B cell (primary cell): ENCODE measurements around the gene TENM3. TPM values are rescaled to one million over a fixed set of nuclear protein-coding genes. Genes with fewer than 3 reads are reported as not detected.

Experiments used
- ATAC-seq: fragments of 200-7000 bp; cut with Tn5 transposase; one replicate; pipeline ENCODE4 v1.10.0; 2021; ENCODE audit warnings: low read depth, mild to moderate bottlenecking, moderate number of reproducible peaks, moderate library complexity
- CTCF ChIA-PET: fragments of 350-600 bp; sonication (Branson Sonifier 250); formaldehyde crosslinking; loops from one replicate; lab custom pipeline; 2021; ENCODE audit warnings: antibody characterized with exemption, inconsistent platforms; lab: Charles Lee
- POLR2A ChIA-PET: fragments of 350-600 bp; sonication (Branson Sonifier 250); formaldehyde crosslinking; loops from one replicate; lab custom pipeline; 2021; ENCODE audit warnings: antibody characterized with exemption; lab: Charles Lee
- DNase-seq: peaks from one replicate; pipeline ENCODE4 v3.0.0; 2013
- H2AFZ ChIP-seq: 2 replicates; pipeline ENCODE4 v1.6.1; 2012; ENCODE audit warnings: mild to moderate bottlenecking, low read depth, low read length; ENCODE audit not compliant: insufficient read depth, poor library complexity, severe bottlenecking
- H3K27ac ChIP-seq, 2 donors: 1 replicate in 1 of 2; 2 replicates in 1 of 2; pipeline ENCODE4 v1.5.1; 2012 to 2013; ENCODE audit warnings: low read length in 2 of 2, mild to moderate bottlenecking in 2 of 2, moderate library complexity in 1 of 2
- H3K27me3 ChIP-seq, 4 experiments: fragments of 200-600 bp in 1 of 4; sonication (generic) in 1 of 4; replicated peaks in 1 of 4; 1 replicate in 2 of 4; 2 replicates in 2 of 4; pipeline versions ENCODE4 v1.6.1 to v1.7.0; 2013 to 2016; ENCODE audit warnings: low read length in 3 of 4, mild to moderate bottlenecking in 2 of 4, mixed read lengths in 1 of 4, moderate library complexity in 1 of 4; ENCODE audit not compliant: insufficient read depth in 4 of 4, control insufficient read depth in 3 of 4; ENCODE audit errors: control extremely low read depth in 1 of 4
- H3K36me3 ChIP-seq, 2 experiments: replicated peaks in 1 of 2; 1 replicate in 1 of 2; 2 replicates in 1 of 2; pipeline versions ENCODE4 v1.6.1 to v1.7.1; 2013; ENCODE audit warnings: low read length in 1 of 2; ENCODE audit not compliant: insufficient read depth in 2 of 2, control insufficient read depth in 1 of 2; ENCODE audit errors: control extremely low read depth in 1 of 2, extremely low read depth in 1 of 2
- H3K4me1 ChIP-seq, 2 donors: fragments of 200-600 bp in 1 of 2; sonication (generic) in 1 of 2; 1 replicate in 1 of 2; 2 replicates in 1 of 2; pipeline versions ENCODE4 v1.5.1 to v1.6.1; 2013 to 2017; ENCODE audit warnings: low read length in 2 of 2; ENCODE audit not compliant: control insufficient read depth in 2 of 2, insufficient read depth in 2 of 2
- H3K4me2 ChIP-seq: replicated peaks from 2 replicates; pipeline ENCODE3; 2012; ENCODE audit warnings: mild to moderate bottlenecking, low read depth, low read length; ENCODE audit not compliant: poor library complexity, severe bottlenecking
- H3K4me3 ChIP-seq, 5 experiments: fragments of 200-600 bp in 1 of 5; sonication (generic) in 1 of 5; 1 replicate in 3 of 5; 2 replicates in 2 of 5; pipeline versions ENCODE4 v1.5.1 to v1.7.0; 2011 to 2016; ENCODE audit warnings: low read length in 4 of 5, mild to moderate bottlenecking in 4 of 5, low read depth in 2 of 5, control low read depth in 1 of 5, moderate library complexity in 1 of 5; ENCODE audit not compliant: insufficient read depth in 1 of 5; ENCODE audit errors: control extremely low read depth in 1 of 5, extremely low read depth in 1 of 5
- H3K79me2 ChIP-seq: fragments of 200-600 bp; sonication (generic); one replicate; pipeline ENCODE4 v1.6.0; 2016; ENCODE audit warnings: low read length; ENCODE audit not compliant: control insufficient read depth, insufficient read depth
- H3K9ac ChIP-seq: fragments of 200-600 bp; sonication (generic); 2 replicates; pipeline ENCODE4 v1.6.1; 2017; ENCODE audit warnings: mild to moderate bottlenecking, low read length, moderate library complexity
- H3K9me3 ChIP-seq, 3 donors: one replicate each; pipeline versions ENCODE4 v1.6.1 to v1.7.1; 2013; ENCODE audit warnings: low read length in 2 of 3; ENCODE audit not compliant: control insufficient read depth in 2 of 3, insufficient read depth in 1 of 3; ENCODE audit errors: control extremely low read depth in 1 of 3
- H4K20me1 ChIP-seq: 2 replicates; pipeline ENCODE4 v1.6.0; 2012; ENCODE audit warnings: mild to moderate bottlenecking, low read length; ENCODE audit not compliant: insufficient read depth, control insufficient read depth, poor library complexity, severe bottlenecking
- H3K27ac Mint-ChIP-seq: one replicate; pipeline ENCODE4 v1.8.0; 2021; ENCODE audit warnings: mixed read lengths
- H3K27me3 Mint-ChIP-seq: one replicate; pipeline ENCODE4 v1.8.0; 2021; ENCODE audit warnings: mixed read lengths
- H3K4me1 Mint-ChIP-seq: one replicate; pipeline ENCODE4 v1.8.0; 2021; ENCODE audit warnings: mixed read lengths
- H3K4me3 Mint-ChIP-seq: one replicate; pipeline ENCODE4 v1.8.0; 2021; ENCODE audit warnings: mixed read lengths
- H3K9me3 Mint-ChIP-seq: one replicate; pipeline ENCODE4 v1.8.0; 2022; ENCODE audit warnings: mixed read lengths; ENCODE audit not compliant: insufficient read depth
- EZH2 ChIP-seq: IDR thresholded peaks from 2 replicates; pipeline ENCODE4 v1.6.1; 2012; ENCODE audit warnings: borderline replicate concordance, low read depth, mild to moderate bottlenecking, moderate library complexity, low read length; ENCODE audit not compliant: insufficient read depth, poor library complexity, severe bottlenecking
- WGBS: methylation state at CpG from one replicate; pipeline ENCODE4 v1.1.5; 2013; ENCODE audit warnings: missing lambda C conversion rate; ENCODE audit not compliant: insufficient coverage; 5-methylcytosine and 5-hydroxymethylcytosine counted together
- intact Hi-C: fragments of 100-400 bp; cut with micrococcal nuclease; formaldehyde crosslinking; loops from one replicate; pipeline ENCODE4 v1.10.0; 2022
- polyA plus RNA-seq: library from polyadenylated mRNA; depleted of rRNA; stranded (reverse); fragments of >200 nt; gene quantifications from 2 replicates; pipeline ENCODE4 v1.2.3, GENCODE V29; 2012
- total RNA-seq, 2 donors: library from RNA; stranded (reverse); fragments of 120-200 nt in 1 of 2; gene quantifications; 1 replicate in 1 of 2; 2 replicates in 1 of 2; pipeline versions ENCODE4 v1.2.3 to v1.2.4, GENCODE V29; 2013 to 2022
- TF ChIP-seq, protein P1 (sequence below): fragments of 200-600 bp; IDR thresholded peaks from one replicate; pipeline ENCODE4 v1.8.0; 2022; ENCODE audit warnings: antibody characterized with exemption, mild to moderate bottlenecking

Gene TENM3
- total and polyA plus RNA-seq, 2 donors (not counting 1 experiment from before 2014, with no cell fraction given): not detected

DNA sequence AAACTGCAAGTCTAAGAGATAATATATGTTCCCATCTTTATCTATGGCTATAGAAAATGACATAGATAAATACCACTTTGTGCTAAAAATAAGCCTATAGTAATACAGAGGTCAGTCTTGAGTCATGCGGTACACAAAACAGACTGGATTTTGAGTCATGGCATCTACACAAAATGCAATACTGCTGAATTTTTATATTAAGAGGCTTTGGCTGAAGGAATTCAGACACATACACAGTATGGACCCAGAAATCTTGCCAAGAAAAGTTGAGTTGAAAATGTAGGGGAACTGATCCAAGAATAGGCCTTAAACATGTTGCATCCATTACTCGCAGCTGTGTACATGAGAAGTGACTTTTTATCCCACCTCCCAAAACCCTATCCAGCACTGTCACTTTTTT, 184.4 kb downstream of the TENM3 start:
- no peak overlapping the region for H3K4me3 Mint-ChIP-seq
- no peaks in the 10 kb centered on the region for H3K4me1 Mint-ChIP-seq
- Histone ChIP-seq H2AFZ (no peak overlapping the region), H3K4me2 (no peak overlapping the region), H3K79me2 (no peaks in the 10 kb centered on the region), H3K27ac (no peak overlapping the region), H3K9me3 (peaks cover 0 to 4% (median 0%) of the 10 kb centered on the region in 3 donors), H3K9ac (no peak overlapping the region), H3K36me3 (no peaks in the 10 kb centered on the region), H3K27me3 (no peaks in the 10 kb centered on the region), H3K4me3 (no peak overlapping the region), H3K4me1 (no peaks in the 10 kb centered on the region), H4K20me1 (no peaks in the 10 kb centered on the region)
- no peaks in the 10 kb centered on the region for H3K9me3 Mint-ChIP-seq
- TF ChIP-seq, protein P1, sequence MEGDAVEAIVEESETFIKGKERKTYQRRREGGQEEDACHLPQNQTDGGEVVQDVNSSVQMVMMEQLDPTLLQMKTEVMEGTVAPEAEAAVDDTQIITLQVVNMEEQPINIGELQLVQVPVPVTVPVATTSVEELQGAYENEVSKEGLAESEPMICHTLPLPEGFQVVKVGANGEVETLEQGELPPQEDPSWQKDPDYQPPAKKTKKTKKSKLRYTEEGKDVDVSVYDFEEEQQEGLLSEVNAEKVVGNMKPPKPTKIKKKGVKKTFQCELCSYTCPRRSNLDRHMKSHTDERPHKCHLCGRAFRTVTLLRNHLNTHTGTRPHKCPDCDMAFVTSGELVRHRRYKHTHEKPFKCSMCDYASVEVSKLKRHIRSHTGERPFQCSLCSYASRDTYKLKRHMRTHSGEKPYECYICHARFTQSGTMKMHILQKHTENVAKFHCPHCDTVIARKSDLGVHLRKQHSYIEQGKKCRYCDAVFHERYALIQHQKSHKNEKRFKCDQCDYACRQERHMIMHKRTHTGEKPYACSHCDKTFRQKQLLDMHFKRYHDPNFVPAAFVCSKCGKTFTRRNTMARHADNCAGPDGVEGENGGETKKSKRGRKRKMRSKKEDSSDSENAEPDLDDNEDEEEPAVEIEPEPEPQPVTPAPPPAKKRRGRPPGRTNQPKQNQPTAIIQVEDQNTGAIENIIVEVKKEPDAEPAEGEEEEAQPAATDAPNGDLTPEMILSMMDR: no peak
- TF ChIP-seq EZH2: no peak
- no peak for ATAC-seq
- H3K27ac Mint-ChIP-seq: no peak overlapping the region
- peaks cover 3% of the 10 kb centered on the region for H3K27me3 Mint-ChIP-seq
- CTCF ChIA-PET: no interaction called here
- intact Hi-C loops: no loop called here
- POLR2A ChIA-PET: no interaction called here
- no CpG with 5 or more reads among the region's 2 CpGs for WGBS
- DNase-seq: no peak

DNA sequence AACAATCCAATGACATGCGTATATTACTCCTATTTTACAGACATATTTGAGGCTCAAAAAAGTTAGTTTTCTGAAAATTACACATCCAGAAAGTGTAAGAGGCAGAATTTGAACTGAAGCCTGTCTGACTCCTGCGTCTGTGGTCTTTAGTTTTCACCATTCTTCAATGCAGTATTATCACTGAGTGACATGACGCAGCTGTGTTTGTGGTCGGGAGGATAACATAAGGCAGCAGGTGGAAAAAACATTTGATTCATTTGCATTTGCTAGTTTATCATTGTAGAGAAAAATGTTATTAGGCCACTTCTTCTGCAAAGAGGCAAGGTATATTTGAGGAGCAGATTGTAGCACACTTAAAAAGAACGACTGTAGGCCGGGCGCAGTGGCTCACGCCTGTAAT, 186.7 kb downstream of the TENM3 start:
- H3K4me3 Mint-ChIP-seq: no peak overlapping the region
- ATAC-seq: no peak
- 98% methylated on average over 7 of the region's 8 CpGs for WGBS

More for the DNA sequence above, 186.7 kb downstream of the TENM3 start:
- Histone ChIP-seq H3K9ac (no peak overlapping the region), H4K20me1 (no peaks in the 10 kb centered on the region), H3K27ac (no peak overlapping the region), H3K36me3 (no peaks in the 10 kb centered on the region), H3K4me3 (no peak overlapping the region), H3K9me3 (peaks cover 0 to 4% (median 0%) of the 10 kb centered on the region in 3 donors), H2AFZ (no peak overlapping the region), H3K79me2 (no peaks in the 10 kb centered on the region), H3K4me2 (no peak overlapping the region), H3K4me1 (no peaks in the 10 kb centered on the region), H3K27me3 (no peaks in the 10 kb centered on the region)
- no peak for DNase-seq
- H3K27ac Mint-ChIP-seq: no peak overlapping the region
- POLR2A ChIA-PET: no interaction called here
- CTCF ChIA-PET: no interaction called here
- H3K4me1 Mint-ChIP-seq: no peaks in the 10 kb centered on the region
- peaks cover 3% of the 10 kb centered on the region for H3K27me3 Mint-ChIP-seq
- intact Hi-C loops: no loop called here
- TF ChIP-seq EZH2: no peak
- TF ChIP-seq, protein P1: no peak
- H3K9me3 Mint-ChIP-seq: no peaks in the 10 kb centered on the region
